Calu3 (cell line): ENCODE results near the gene ARVCF. TPM values are rescaled to one million over a fixed set of nuclear protein-coding genes. Genes with fewer than 3 reads are reported as not detected.
A peak's percentile ranks its signal among the peaks of the same experiment; 100 is the strongest.

Experiments
- BruUV-seq: library from RNA; stranded (reverse); fragments of 400-500 nt; replicated peaks from 2 replicates; lab custom pipeline; 2021; lab: Mats Ljungman, UMichigan
- CTCF ChIA-PET: fragments of 300-600 bp; sonication (Branson Sonifier 250); formaldehyde crosslinking; loops from one replicate; lab custom pipeline; 2022; ENCODE audit warnings: antibody characterized with exemption; lab: Charles Lee
- DNase-seq: peaks from one replicate; pipeline ENCODE4 v3.0.0; 2022
- H3K27ac Mint-ChIP-seq: one replicate; pipeline ENCODE4 v1.8.0; 2022; ENCODE audit warnings: mixed read lengths; ENCODE audit not compliant: unreplicated experiment
- H3K27me3 Mint-ChIP-seq: one replicate; pipeline ENCODE4 v1.8.0; 2022; ENCODE audit warnings: mixed read lengths; ENCODE audit not compliant: unreplicated experiment
- H3K36me3 Mint-ChIP-seq: one replicate; pipeline ENCODE4 v1.8.0; 2022; ENCODE audit warnings: mild to moderate bottlenecking, moderate library complexity, mixed read lengths; ENCODE audit not compliant: insufficient read depth, unreplicated experiment
- H3K4me1 Mint-ChIP-seq: one replicate; pipeline ENCODE4 v1.8.0; 2022; ENCODE audit warnings: mild to moderate bottlenecking, low read depth, mixed read lengths; ENCODE audit not compliant: unreplicated experiment
- H3K4me3 Mint-ChIP-seq: one replicate; pipeline ENCODE4 v1.8.0; 2022; ENCODE audit warnings: mild to moderate bottlenecking, low read depth, moderate library complexity, mixed read lengths; ENCODE audit not compliant: unreplicated experiment
- H3K9me3 Mint-ChIP-seq: one replicate; pipeline ENCODE4 v1.8.0; 2022; ENCODE audit warnings: low read depth, mixed read lengths; ENCODE audit not compliant: unreplicated experiment
- CTCF ChIP-seq: fragments of 200-600 bp; IDR thresholded peaks from one replicate; pipeline ENCODE4 v1.8.0; 2022; ENCODE audit warnings: antibody characterized with exemption; ENCODE audit not compliant: unreplicated experiment
- intact Hi-C: fragments of 100-400 bp; cut with micrococcal nuclease; formaldehyde crosslinking; loops from one replicate; pipeline ENCODE4 v1.10.0; 2022; ENCODE audit not compliant: unreplicated experiment
- total RNA-seq: library from RNA; stranded (reverse); gene quantifications from 2 replicates; pipeline ENCODE4 v1.2.3, GENCODE V29; 2022

The ARVCF gene
- total RNA-seq, 1 experiment from 2014 or later = 19.7 TPM

GRCh38 chr22:19984201-19984753 lies 32.3 kb downstream of the ARVCF start:
- H3K4me3 Mint-ChIP-seq = no peak overlapping the region

GRCh38 chr22:19983741-19984140 lies 32.9 kb downstream of the ARVCF start:
- CTCF ChIA-PET = interaction anchor here (0.6 to 1.7 kb wide), 5 partner anchors 12 to 30 kb away, joined by 3 to 7 read pairs (median 4); no protein-coding TSS in a partner anchor
- no peak overlapping the region for H3K27ac Mint-ChIP-seq
- no peak for DNase-seq
- H3K36me3 Mint-ChIP-seq = peaks cover 33% of the 10 kb centered on the region
- no peak overlapping the region for H3K4me3 Mint-ChIP-seq
- H3K9me3 Mint-ChIP-seq = no peaks in the 10 kb centered on the region
- no peaks in the 10 kb centered on the region for H3K27me3 Mint-ChIP-seq
- peaks cover 16% of the 10 kb centered on the region for H3K4me1 Mint-ChIP-seq
- no peak for TF ChIP-seq CTCF
- intact Hi-C loops = no loop called here
- BruUV-seq = no TSS peak

More at GRCh38 chr22:19984201-19984753, 32.3 kb downstream of the ARVCF start:
- Mint-ChIP-seq H3K4me1 (peaks cover 16% of the 10 kb centered on the region), H3K27me3 (no peaks in the 10 kb centered on the region), H3K36me3 (peaks cover 29% of the 10 kb centered on the region), H3K27ac (no peak overlapping the region), H3K9me3 (no peaks in the 10 kb centered on the region)
- BruUV-seq = no TSS peak
- CTCF ChIA-PET = interaction anchor here (0.6 to 1.7 kb wide), 5 partner anchors 13 to 31 kb away, joined by 3 to 7 read pairs (median 4); no protein-coding TSS in a partner anchor
- TF ChIP-seq CTCF = no peak
- DNase-seq = peak; percentile 77
- intact Hi-C loops = no loop called here

DNA sequence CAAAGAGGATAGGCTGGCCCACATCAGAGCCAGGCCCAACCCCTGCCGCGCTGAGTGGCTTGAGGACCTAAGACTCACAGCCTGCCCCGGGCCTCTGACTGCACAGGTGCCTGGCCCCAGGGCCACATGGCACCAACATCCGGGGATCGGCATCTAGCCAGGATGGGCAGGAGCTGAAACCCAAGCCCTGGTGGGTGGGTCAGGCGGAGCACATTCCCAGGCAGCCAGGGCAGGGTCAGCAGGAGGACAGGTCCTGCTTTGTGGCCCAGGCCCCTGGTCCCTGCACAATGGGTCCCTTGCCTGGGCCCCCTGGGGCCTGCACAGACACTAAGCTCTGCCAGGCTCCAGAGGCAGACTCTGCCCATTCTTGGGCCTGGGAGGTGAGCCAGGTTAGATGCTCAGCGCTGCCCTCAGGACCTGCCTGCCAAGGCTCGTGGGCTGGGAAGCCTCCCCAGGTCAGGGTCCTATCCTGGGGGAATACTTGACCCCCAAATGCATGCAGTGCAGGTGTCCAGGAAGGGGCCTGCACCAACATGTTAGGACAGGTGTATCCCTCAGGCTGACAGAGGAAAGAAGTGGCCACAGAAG lies 33.5 kb downstream of the ARVCF start:
- Mint-ChIP-seq H3K27ac (no peak overlapping the region), H3K4me1 (peaks cover 16% of the 10 kb centered on the region), H3K36me3 (peaks cover 31% of the 10 kb centered on the region), H3K9me3 (no peaks in the 10 kb centered on the region), H3K27me3 (no peaks in the 10 kb centered on the region), H3K4me3 (no peak overlapping the region)
- BruUV-seq = no TSS peak
- TF ChIP-seq CTCF = no peak
- intact Hi-C loops = no loop called here
- CTCF ChIA-PET = interaction anchor here (1.7 kb wide), 1 partner anchor 13 kb away, joined by 4 read pairs; no protein-coding TSS in a partner anchor
- no peak for DNase-seq

DNA sequence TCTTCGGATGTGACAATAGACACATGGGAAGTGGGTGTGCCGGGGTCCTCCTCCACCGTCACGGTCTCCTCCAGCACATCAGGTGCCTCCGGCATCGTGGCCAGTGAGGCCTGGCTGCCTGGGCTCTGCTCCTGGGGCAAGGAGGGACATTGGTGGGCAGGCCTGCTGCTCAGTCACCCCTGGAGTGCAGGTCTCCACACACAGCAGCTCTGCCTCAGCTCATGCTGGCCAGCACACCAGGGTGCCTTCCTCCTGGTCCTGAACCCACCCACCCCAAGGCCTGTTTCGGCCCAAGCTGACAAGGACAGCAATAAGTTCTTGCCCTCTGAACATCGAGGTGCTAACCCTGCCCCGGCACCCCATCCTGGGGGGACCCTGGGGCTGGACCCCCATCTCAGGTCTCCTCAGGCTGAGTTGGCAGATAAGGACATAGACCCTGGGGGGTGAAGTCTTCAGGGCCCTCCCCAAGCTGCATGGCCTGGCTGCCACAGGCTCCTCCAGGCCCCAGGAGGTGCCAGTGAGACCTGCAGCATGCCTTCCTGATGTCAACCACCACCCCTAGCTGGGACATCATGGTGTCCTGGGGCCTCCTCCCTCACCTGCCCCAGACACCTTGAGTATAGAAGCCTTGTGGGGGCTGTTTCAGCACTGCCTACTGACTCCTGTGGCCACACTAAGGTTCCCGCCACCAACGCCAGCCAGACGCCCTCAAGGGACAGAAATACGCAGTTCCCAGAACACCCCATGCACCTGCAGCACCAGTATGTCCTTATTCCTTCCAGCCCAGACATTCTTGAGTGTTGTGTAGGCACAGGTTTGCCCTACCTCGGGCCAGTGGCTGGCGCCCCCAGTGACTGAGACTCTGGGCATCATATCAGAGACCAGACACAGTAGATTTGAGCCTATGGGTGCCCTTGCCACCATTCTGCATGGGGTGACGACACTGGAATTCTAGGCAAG lies 34.4 kb downstream of the ARVCF start:
- CTCF ChIA-PET = interaction anchor here (1.7 kb wide), 1 partner anchor 12 kb away, joined by 4 read pairs; no protein-coding TSS in a partner anchor
- H3K4me3 Mint-ChIP-seq = no peak overlapping the region
- no TSS peak for BruUV-seq
- no peak for DNase-seq
- H3K4me1 Mint-ChIP-seq = peaks cover 16% of the 10 kb centered on the region
- no peak overlapping the region for H3K27ac Mint-ChIP-seq
- intact Hi-C loops = no loop called here
- no peaks in the 10 kb centered on the region for H3K9me3 Mint-ChIP-seq
- peaks cover 29% of the 10 kb centered on the region for H3K36me3 Mint-ChIP-seq
- TF ChIP-seq CTCF = no peak
- no peaks in the 10 kb centered on the region for H3K27me3 Mint-ChIP-seq
